DOHH2 (cell line): ENCODE data around the gene CDKAL1.

Experiments
- EZH2phosphoT487 ChIP-seq: fragments of 200-600 bp; sonication (generic); IDR thresholded peaks from 2 replicates; pipeline ENCODE4 v1.6.1; 2017; ENCODE audit warnings: borderline replicate concordance, mild to moderate bottlenecking, antibody characterized with exemption, low read length, moderate library complexity, mixed read lengths
- TF ChIP-seq, protein P1 (sequence below): fragments of 200-600 bp; sonication (generic); IDR thresholded peaks from one replicate; pipeline ENCODE4 v1.5.1; 2014; ENCODE audit warnings: antibody characterized with exemption, mild to moderate bottlenecking, low read depth, low read length; ENCODE audit not compliant: poor library complexity, severe bottlenecking

GRCh38 chr6:20839630-20840029 is 305.4 kb downstream of the CDKAL1 start:
- TF ChIP-seq, protein P1, sequence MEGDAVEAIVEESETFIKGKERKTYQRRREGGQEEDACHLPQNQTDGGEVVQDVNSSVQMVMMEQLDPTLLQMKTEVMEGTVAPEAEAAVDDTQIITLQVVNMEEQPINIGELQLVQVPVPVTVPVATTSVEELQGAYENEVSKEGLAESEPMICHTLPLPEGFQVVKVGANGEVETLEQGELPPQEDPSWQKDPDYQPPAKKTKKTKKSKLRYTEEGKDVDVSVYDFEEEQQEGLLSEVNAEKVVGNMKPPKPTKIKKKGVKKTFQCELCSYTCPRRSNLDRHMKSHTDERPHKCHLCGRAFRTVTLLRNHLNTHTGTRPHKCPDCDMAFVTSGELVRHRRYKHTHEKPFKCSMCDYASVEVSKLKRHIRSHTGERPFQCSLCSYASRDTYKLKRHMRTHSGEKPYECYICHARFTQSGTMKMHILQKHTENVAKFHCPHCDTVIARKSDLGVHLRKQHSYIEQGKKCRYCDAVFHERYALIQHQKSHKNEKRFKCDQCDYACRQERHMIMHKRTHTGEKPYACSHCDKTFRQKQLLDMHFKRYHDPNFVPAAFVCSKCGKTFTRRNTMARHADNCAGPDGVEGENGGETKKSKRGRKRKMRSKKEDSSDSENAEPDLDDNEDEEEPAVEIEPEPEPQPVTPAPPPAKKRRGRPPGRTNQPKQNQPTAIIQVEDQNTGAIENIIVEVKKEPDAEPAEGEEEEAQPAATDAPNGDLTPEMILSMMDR = no peak
- TF ChIP-seq EZH2phosphoT487 = no peak
